Measurements from ENCODE around the gene DUSP1. TPM values are rescaled to one million over a fixed set of nuclear protein-coding genes. Genes with fewer than 3 reads are reported as not detected.

DUSP1 gene
- total and polyA plus RNA-seq, 2 of the 4 experiments (the other 2 are of a cell fraction), result 304 to 467 TPM

DNA sequence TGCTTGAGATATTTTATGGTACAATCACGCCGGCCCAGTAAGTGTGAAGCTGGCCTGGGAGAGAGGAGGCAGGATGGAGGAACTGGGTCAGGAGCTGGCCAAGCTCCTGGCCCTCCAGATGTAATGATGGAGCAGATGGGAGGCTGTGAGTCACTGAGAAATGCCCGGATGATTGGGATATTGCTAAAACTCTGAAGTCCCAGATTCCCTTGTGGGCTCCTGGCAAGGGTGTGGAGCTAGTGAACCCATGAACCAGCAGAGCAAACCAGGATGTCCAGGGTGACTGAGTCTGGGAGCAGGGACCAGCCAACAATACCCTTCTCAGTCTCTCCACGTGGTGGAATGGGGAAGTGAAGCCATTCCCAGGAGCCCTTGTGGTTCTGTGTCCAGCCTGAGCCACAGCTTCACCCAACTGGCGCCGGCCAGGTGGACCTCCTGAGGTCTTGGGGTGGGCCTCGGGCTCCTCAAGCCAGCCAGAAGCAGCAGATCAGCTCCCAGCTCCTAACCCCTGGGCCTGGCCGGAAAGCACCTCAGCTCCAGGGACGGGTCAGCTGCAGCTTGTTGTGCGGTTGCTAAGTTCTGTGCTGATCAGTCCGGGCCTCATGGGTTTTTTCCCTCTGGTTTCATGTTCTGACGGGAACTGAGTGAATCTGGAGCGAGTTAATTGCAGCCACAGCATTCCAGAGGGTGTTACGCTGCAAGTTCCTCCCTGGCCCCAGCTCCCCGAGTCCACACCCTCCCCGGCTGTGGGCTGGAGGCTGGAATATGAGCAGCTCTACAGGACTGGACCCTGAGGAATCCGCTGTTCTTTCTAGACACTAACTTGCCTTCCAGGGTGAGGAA, 37.6 kb downstream of the DUSP1 start (continued):
- TF ChIP-seq ELK1 (IDR thresholded peaks at IDR 0.05; ENCODE audit: borderline replicate concordance, low read depth, low read length), result no peak
- TF ChIP-seq MXI1 (IDR thresholded peaks at IDR 0.05; ENCODE audit: borderline replicate concordance, low read depth, low read length), result no peak
